ENCODE measurements around the gene TOR3A. TPM values are rescaled to one million over a fixed set of nuclear protein-coding genes. Genes with fewer than 3 reads are reported as not detected.

TOR3A gene
- total and polyA plus RNA-seq, 2 donors (not counting 1 experiment from before 2014, with no cell fraction given): 49.9 to 65.6 TPM

GRCh38 chr1:179126338-179127060 lies 44.6 kb downstream of the TOR3A start:
- POLR2A ChIA-PET: interaction anchor here (0.5 kb wide), 2 partner anchors 39 to 241 kb away, joined by 3 to 4 read pairs; no protein-coding TSS in a partner anchor
- Histone ChIP-seq H3K4me2 (replicated peaks; ENCODE audit: low read depth, low read length, poor library complexity, severe bottlenecking) (no peak overlapping the region), H3K36me3 (replicated peaks in 1 of 2; ENCODE audit: control extremely low read depth in 1 of 2, control insufficient read depth in 1 of 2, extremely low read depth in 1 of 2, insufficient read depth in 2 of 2, low read length in 1 of 2) (peaks cover 1 to 4% of the 10 kb centered on the region in 2 experiments), H3K9me3 (ENCODE audit: control extremely low read depth in 1 of 3, control insufficient read depth in 2 of 3, insufficient read depth in 1 of 3, low read length in 2 of 3) (no peaks in the 10 kb centered on the region), H2AFZ (ENCODE audit: insufficient read depth, low read depth, low read length, poor library complexity, severe bottlenecking) (no peak overlapping the region), H3K4me1 (ENCODE audit: control insufficient read depth in 2 of 2, insufficient read depth in 2 of 2, low read length in 2 of 2) (peaks cover 12 to 13% of the 10 kb centered on the region in 2 donors), H3K27ac (ENCODE audit: low read length in 2 of 2) (no peak overlapping the region), H4K20me1 (ENCODE audit: control insufficient read depth, insufficient read depth, low read length, poor library complexity, severe bottlenecking) (no peaks in the 10 kb centered on the region), H3K9ac (ENCODE audit: low read length) (no peak overlapping the region), H3K4me3 (ENCODE audit: control extremely low read depth in 1 of 5, extremely low read depth in 1 of 5, insufficient read depth in 1 of 5, low read depth in 2 of 5, low read length in 4 of 5) (no peak overlapping the region), H3K79me2 (ENCODE audit: control insufficient read depth, insufficient read depth, low read length) (peaks cover 4% of the 10 kb centered on the region), H3K27me3 (replicated peaks in 1 of 4; ENCODE audit: control extremely low read depth in 1 of 4, control insufficient read depth in 3 of 4, insufficient read depth in 4 of 4, low read length in 3 of 4) (no peaks in the 10 kb centered on the region)
- intact Hi-C loops (cut with micrococcal nuclease): loop anchor here (10.0 kb wide), 1 partner anchor 98 kb away; the partner anchor contains the start of gene ABL2
- TF ChIP-seq EZH2 (IDR thresholded peaks at IDR 0.05; ENCODE audit: borderline replicate concordance, insufficient read depth, low read depth, low read length, poor library complexity, severe bottlenecking) (no peak), CTCF (IDR thresholded peaks at IDR 0.05) (no peak)
- CTCF ChIA-PET: interaction anchor here (1.1 to 1.9 kb wide), 4 partner anchors 9 to 243 kb away, joined by 3 to 4 read pairs (median 4); no protein-coding TSS in a partner anchor
- H3K27ac Mint-ChIP-seq: no peak overlapping the region
- no peaks in the 10 kb centered on the region for H3K27me3 Mint-ChIP-seq
- peaks cover 21% of the 10 kb centered on the region for H3K4me1 Mint-ChIP-seq
- H3K4me3 Mint-ChIP-seq: no peak overlapping the region
- DNase-seq (no peak), ATAC-seq (ENCODE audit: low read depth) (no peak)
- H3K9me3 Mint-ChIP-seq (ENCODE audit: insufficient read depth): no peaks in the 10 kb centered on the region
- WGBS (ENCODE audit: insufficient coverage): 95% methylated on average over 7 of the region's 8 CpGs

Measured in B cell (primary cell).